Endometrial microvascular endothelial cells (primary cell): Measurements from ENCODE around the gene TXNRD1. TPM values are rescaled to one million over a fixed set of nuclear protein-coding genes. Genes with fewer than 3 reads are reported as not detected.
"Not testable (repeated sequence)": the region's sequence is repeated elsewhere in the genome, so short reads cannot be mapped to it uniquely, and the experiment has no call there.

Experiments used
- in situ Hi-C: cut with HindIII; loops from 2 replicates; pipeline ENCODE4 v1.10.0; 2017; ENCODE audit warnings: low sequenced_read_pairs, low pct_unique_long_range_greater_than_20kb; ENCODE audit errors: inconsistent ontology term
- total RNA-seq: library from RNA; depleted of rRNA; stranded (reverse); fragments of >200 nt; gene quantifications from one replicate; pipeline ENCODE4 v1.2.3, GENCODE V29; 2015; ENCODE audit errors: inconsistent ontology term

The TXNRD1 gene
- total RNA-seq, 1 donor from 2014 or later = 966 TPM

DNA sequence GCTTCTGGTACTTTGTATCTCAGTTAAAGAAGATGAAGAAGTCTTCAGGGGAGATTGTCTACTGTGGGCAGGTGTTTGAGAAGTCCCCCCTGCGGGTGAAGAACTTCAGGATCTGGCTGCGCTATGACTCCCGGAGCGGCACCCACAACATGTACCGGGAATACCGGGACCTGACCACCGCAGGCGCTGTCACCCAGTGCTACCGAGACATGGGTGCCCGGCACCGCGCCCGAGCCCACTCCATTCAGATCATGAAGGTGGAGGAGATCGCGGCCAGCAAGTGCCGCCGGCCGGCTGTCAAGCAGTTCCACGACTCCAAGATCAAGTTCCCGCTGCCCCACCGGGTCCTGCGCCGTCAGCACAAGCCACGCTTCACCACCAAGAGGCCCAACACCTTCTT lies 49.9 kb downstream of the TXNRD1 start:
- in situ Hi-C loops = not testable (repeated sequence)

DNA sequence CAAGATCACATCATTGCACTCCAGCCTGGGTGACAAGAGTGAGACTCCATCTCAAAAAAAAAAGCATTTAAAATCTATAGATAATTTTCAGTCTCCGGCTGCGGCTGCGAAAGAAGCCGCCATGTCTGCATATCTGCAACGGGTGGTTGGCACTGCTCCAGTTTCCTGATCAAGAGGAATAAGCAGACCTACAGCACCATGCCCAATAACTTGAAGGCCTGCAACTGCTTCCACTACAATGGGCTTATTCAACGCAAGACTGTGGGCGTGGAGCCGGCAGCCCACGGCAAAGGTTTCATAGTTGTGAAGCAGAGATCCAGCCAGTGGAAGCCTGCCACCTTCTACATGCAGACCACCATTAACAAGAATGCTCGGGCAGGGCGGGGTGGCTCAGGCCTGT lies 57.4 kb downstream of the TXNRD1 start:
- in situ Hi-C loops = no loop called here

DNA sequence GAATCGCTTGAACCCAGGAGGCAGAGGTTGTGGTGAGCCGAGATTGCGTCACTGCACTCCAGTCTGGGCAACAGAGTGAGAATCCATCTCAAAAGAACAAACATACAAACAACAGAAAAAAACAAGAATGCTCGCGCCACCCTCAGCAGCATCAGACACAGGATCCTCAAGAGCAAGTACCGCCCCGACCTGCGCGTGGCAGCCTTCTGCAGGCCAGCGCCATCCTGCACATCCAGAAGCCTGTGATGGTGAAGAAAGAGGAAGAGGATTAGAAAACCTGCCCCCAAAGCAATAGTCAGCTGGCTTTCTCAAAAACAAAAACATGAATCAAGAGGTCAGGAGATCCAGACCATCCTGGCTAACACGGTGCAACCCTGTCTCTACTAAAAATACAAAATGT lies 57.9 kb downstream of the TXNRD1 start:
- in situ Hi-C loops = no loop called here

DNA sequence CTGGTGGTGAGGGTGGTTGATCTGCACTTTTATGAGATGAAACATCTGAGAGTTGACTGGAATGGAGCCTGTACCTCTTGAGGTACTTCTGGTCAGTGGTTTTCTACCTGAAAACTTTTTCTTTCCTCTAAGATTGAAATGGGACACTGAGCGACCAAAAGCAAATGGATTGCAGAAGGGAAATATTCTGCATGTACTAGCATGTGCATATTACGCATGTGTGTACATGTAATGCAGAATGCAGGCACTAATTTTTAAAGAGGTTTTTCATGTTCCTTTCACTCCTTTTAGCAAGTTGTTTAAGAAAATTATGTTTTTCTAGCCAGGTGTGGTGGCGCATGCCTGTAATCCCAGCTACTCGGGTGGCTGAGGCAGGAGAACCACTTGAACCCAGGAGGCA lies 59.2 kb downstream of the TXNRD1 start:
- in situ Hi-C loops = no loop called here

DNA sequence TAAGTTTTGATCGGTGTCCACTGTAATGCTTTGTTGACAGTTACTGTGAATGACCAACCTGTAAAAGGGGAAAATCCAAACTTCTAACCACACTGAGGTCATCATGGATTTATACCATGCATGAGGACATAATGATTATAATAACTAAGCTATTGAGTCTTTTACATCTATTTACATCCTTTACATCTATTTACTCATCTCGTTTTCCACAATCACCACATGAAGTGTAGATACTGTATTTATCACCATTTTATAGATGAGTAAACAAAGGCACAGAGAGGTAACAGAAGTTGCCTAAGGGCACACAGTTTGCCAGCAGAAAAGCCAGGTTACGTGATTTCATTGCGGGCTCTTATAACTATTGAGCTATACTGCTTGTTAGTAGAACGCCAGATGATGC lies 60.1 kb downstream of the TXNRD1 start:
- in situ Hi-C loops = no loop called here

DNA sequence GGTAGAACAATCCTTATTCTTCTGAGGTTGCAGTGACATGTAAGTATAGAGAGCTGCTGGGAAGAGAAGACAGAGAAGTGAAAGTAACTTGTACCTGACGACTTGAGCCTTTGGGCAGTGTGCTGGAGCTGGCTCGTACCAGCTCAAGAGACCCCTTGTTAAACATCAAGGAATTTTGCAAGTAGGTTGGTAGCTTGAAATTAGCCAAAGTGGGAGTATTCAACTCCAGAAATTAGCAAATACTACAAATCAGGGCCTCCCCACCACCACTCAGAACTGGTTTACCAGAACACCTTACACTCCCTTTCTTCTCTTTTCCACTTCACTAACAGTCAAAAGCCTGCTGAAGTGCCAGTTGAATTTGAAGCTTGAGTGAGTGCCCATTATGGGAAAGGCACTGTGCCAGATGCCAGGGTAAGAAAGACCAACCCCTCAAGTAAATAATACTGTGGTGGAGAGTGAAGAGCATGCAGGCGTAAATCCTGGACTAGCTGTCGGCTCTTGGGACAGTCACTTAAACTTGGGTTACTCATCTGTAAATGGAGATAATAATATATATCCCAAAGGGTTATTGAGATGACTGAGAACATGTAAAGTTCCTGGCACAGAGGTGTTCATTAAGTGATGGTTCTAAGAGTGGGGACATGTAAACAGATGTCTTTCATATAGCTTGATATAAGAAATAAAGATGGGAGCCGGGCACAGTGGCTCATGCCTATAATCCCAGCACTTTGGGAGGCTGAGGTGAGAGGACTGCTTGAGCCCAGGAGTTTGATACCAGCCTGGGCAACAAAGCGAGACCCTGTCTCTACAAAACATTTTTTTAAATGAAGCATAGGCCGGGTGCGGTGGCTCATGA lies 60.9 kb downstream of the TXNRD1 start:
- in situ Hi-C loops = no loop called here

DNA sequence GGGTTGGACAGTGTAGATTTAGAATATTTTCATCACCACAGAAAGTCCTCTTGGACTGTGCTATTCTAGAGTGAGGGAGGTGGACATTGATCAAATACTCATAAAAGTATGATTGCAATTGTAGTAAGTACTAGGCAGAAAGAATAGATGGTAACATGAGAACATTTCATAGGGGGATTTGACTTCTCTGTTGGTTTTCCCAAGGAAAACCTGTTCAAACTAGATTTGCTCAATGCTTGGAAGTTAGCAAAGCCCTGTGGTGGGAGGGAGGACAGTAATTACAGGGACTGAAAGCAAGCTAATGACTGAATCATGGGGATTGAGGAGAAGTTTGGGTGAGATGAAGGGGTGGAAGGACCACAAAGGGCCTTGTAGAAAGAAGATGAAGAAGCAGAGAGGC lies 63.6 kb downstream of the TXNRD1 start:
- in situ Hi-C loops = no loop called here

DNA sequence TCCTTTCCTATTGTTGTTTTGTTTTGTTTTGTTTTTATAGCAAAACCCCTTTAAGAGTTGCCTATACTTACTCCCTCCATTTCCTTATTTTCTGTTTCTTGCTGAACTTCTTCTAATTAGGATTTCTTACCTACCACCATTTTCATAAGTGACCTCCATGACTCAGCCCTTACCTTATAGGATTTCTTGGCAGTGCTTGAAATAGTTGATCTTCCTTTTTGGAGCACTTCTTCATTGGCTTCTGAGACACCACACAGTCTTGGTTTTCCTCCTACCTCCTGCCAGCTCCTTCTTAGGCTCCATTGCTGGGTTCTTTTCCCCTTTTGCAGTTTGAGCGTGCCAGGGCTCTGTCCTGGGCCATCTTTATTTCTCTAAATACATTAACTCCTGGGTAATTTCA lies 64.5 kb downstream of the TXNRD1 start:
- in situ Hi-C loops = no loop called here

DNA sequence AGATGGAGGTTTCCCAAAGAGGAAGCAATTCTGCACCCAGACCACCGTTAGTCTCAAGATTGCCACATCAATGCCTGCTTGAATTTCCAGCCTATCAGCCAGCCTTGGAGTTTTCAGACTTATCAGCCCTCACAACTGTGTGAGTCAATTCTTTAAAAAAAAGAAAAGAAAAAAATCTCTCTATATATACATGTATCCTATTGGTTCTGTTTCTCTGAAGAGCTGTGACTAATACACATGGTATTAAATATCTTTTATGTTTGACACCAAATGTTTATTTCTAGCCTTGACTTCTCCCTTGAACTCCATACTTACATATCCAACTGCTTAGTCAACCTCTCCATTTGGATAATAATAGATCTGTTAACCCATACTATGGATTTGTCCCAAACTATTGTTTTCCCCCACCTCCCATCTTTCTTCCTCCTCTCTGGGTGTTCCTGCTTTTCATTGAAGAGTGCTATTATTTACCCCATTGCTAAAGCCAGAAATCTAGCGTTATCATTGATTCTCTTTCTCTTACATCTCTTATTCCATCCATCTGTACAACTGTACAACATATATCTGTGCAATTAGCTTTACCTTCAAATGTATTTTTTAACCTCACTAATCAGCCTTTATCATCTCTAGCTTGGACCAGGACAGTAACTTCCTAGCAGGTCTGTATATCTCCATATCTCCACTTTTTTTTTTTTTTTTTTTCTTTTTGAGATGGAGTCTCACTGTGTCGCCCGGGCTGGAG lies 65.3 kb downstream of the TXNRD1 start:
- in situ Hi-C loops = no loop called here

DNA sequence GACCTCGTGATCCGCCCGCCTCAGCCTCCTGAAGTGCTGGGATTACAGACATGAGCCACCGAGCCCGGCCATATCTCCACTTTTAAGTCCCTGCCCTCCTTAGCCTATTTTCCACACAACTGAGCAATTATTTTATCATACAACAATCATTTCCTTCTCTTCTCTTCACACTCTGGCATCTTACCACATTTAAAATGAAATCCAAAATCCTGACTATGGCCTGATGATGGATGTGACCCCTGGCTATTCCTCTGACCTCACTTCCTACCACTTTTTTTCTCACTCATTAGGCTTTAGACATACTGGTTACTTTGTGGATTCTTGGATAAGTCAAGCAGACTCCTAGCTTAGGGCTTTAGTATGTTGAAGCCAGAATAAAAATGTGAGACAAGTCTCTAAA lies 66.1 kb downstream of the TXNRD1 start:
- in situ Hi-C loops = no loop called here

DNA sequence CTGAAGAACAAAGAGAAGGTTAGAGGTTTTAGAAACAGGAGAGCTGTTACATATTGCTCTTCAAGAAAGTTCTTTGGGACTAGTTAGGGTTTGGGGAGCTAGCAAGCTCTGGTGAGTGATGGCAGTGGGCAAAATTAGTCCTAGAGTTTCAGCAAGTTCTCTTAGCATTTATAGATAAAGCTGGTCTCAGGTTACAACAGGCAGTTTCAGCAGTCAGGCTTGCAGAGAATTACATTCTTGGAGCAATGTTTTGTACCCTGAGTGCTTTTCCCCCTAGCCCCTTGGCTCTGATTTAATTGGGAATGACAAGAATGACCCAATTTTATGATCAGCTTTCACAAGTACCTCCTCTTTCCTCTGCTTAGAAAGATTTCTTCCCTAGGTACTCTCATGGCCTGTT lies 66.5 kb downstream of the TXNRD1 start:
- in situ Hi-C loops = no loop called here

DNA sequence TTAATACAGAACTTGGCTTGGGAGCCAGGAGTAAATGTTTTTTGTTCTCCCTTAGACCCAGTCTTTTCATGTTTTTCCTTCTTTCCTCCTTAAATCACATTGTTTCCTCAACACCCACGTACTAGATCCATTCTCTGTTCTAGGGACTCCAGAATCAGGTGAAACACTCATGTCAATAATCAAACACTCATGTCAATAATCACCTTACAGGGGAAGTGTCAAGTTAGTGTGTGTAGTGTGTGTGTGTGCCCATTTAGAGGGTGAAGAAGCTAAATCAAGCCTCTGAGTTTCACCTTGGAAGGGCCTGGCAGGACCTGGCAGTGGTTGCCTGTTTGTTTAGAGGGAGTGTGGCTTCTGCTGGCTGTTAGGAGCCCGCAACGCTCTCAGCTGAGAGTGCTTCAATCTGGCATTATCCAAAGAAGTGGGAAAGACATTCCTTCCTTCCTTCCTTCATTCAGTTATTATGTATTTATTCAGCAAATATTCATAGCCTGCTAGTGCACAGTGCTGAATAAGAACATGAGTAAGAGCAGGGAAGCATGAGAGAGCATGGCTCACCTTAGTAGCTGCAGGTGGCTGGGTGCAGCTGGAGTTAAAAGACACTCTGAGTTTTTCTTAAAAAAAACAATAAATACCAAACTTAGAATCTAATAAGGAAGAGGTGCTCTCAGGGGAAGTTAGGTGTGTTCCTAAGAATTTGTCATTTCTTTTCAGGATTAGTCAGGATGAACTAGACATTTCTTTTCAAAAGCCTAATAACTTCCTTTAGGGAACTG lies 70.3 kb downstream of the TXNRD1 start:
- in situ Hi-C loops = no loop called here

DNA sequence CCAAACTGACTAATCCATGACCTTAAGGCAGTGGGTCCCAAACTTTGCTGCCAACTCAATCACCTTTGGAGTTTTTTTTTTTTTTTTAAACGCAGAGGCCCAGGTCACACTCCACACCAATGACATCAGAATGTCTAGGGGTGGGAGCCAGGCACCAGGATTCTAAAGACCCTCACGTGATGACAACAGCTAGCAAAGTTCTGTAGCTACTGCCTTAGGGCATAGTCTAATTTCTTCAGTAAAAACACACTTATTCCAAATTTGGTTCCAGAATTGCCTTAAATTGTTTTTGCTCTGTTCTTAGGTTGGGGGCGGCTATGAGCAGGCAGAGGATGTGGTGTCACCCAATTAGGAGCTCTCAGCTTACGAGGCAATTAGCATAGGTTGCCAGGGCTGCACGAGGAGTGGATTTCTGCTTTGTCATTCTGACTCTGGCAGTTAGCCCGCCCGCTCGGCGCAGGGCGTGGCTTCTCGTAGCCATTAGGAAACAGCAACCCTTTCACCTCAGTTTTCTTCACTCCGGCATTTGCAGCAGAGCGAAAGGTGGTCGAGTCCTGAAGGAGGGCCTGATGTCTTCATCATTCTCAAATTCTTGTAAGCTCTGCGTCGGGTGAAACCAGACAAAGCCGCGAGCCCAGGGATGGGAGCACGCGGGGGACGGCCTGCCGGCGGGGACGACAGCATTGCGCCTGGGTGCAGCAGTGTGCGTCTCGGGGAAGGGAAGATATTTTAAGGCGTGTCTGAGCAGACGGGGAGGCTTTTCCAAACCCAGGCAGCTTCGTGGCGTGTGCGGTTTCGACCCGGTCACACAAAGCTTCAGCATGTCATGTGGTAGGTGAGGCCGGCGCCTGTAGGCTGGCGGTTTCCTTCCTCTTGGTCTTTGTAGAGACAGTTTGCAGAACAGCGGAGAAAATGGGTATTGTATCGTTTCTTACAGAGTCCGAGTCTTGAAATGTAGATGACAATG lies 71.2 kb downstream of the TXNRD1 start:
- in situ Hi-C loops = no loop called here

DNA sequence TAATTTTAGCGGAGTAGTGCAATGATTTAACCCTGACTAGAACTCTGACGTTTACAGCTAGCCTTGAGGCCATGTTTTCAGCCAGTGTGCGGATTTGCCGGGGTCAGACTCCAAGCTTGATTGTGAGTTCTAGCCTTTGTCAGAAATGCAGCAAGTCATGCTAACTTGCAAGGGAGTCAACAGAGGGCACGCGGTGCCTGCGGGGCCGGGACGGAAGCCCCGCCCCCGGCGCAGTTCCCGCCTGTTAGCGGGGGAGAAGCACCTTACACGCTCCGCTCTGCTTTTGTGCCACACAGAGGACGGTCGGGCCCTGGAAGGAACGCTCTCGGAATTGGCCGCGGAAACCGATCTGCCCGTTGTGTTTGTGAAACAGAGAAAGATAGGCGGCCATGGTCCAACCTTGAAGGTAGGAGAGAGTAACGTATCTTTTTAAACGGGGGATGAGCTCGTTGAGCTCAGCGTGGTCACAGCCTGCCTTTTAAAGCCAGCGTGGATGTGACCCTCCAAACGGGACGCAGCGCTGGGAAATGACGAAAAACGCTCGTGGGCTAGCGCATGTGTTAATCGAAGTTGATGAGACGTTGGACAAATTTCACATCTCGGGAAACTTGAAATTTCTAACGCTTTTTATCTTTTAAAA lies 73.2 kb downstream of the TXNRD1 start:
- in situ Hi-C loops = no loop called here

DNA sequence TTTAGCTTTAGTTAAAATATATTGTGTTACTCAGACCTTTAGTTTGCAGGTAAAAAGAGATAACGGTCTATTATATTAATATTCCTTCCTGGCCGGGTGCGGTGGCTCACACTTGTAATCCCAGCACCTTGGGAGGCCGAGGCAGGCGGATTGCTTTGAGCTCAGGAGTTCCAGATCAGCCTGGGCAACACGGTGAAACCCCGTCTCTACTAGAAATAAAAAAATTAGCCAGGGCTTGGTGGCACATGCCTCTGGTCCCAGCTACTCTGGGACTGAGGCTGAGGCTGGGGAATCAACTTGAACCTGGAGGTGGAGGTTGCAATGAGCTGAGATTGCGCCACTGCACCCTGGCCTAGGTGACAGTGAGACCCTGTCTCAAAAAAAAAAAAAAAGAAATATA lies 74.7 kb downstream of the TXNRD1 start:
- in situ Hi-C loops = no loop called here

DNA sequence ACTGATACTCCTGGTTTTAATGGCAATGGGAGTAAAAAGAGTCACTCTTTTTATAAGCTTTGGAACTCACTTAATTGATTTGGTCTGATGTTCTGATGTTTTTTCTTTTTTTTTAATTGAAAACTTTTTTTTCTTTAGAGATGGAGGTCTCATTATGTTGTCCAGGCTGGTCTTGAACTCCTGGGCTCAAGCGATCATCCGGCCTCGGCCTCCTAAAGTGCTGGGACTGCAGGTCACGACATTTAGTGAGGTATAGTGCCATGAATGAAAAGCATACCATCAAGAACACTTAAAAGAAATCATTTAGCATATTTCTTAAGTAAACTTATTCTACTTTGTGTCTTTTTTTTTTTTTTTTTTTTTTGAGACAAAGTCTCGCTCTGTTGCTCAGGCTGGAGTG lies 75.3 kb downstream of the TXNRD1 start:
- in situ Hi-C loops = no loop called here

DNA sequence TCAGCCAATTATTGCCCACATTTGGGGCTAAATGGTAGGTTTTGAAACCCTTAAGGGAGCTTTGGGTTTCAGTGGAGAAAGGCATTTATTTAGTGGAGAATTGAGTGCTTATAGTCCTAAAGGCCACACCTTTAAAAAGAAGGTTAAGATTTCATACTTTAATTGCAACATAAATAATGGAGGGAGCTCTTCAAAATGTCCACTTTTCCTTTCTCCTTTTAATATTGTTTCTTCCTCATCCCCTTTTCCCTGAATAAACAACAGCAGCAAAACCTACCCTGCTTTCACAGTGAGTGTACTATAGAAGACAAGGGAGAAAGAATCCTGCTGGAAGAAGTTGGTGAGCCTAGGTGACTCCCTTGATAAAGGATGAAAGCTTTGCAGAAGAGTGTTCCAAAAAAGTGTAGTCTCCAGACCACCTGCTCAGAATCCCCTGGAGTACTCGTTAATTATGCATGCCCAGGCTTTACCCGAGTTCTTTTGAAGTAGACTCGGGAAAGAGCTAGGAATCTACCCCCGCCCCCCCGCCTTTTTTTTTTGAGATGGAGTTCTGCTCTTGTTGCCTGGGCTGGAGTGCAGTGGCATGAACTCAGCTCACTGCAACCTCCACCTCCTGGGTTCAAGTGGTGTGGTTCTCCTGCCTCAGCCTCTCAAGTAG lies 76.4 kb downstream of the TXNRD1 start:
- in situ Hi-C loops = no loop called here
